ENCODE results near the gene KCNMA1.

- no peak for TF ChIP-seq POLR2A (IDR thresholded peaks at IDR 0.05)
- no peak for TF ChIP-seq CTCF (IDR thresholded peaks at IDR 0.05)
These were observed 585.0 kb downstream of the KCNMA1 start for GRCh38 chr10:77052593-77052992.
